Hepatocyte (in vitro differentiated cells): ENCODE measurements around the gene CNTN4. TPM values are rescaled to one million over a fixed set of nuclear protein-coding genes. Genes with fewer than 3 reads are reported as not detected.

Experiments used
- DNase-seq: peaks from one replicate; pipeline ENCODE4 v3.0.0-alpha.2; 2016; ENCODE audit warnings: low spot score
- H2AFZ ChIP-seq: fragments of 200-600 bp; sonication (generic); 2 replicates; pipeline ENCODE4 v1.6.0; 2016; ENCODE audit warnings: antibody characterized with exemption, mild to moderate bottlenecking
- H3K27ac ChIP-seq: fragments of 200-600 bp; sonication (generic); 2 replicates; pipeline ENCODE4 v1.5.1; 2016; ENCODE audit warnings: mild to moderate bottlenecking
- H3K27me3 ChIP-seq: fragments of 200-600 bp; sonication (generic); 2 replicates; pipeline ENCODE4 v1.6.1; 2016
- H3K36me3 ChIP-seq: fragments of 200-600 bp; sonication (generic); replicated peaks from 2 replicates; pipeline ENCODE4 v1.5.1; 2016; ENCODE audit warnings: low read depth; ENCODE audit not compliant: insufficient read depth
- H3K4me1 ChIP-seq: fragments of 200-600 bp; sonication (generic); 2 replicates; pipeline ENCODE4 v1.5.1; 2016; ENCODE audit warnings: mild to moderate bottlenecking, moderate library complexity; ENCODE audit not compliant: insufficient read depth
- H3K4me2 ChIP-seq: fragments of 200-600 bp; sonication (generic); 2 replicates; pipeline ENCODE4 v1.6.0; 2016
- H3K4me3 ChIP-seq: fragments of 200-600 bp; sonication (generic); 2 replicates; pipeline ENCODE4 v1.5.1; 2016; ENCODE audit warnings: mild to moderate bottlenecking
- H3K79me2 ChIP-seq: fragments of 200-600 bp; sonication (generic); 2 replicates; pipeline ENCODE4 v1.6.0; 2017; ENCODE audit warnings: mild to moderate bottlenecking
- H3K9me2 ChIP-seq: fragments of 200-600 bp; sonication (generic); replicated peaks from 2 replicates; pipeline ENCODE4 v1.6.0; 2017; ENCODE audit warnings: mild to moderate bottlenecking; ENCODE audit not compliant: insufficient read depth
- H3K9me3 ChIP-seq: fragments of 200-600 bp; sonication (generic); 2 replicates; pipeline ENCODE4 v1.5.1; 2016; ENCODE audit warnings: low read depth, mild to moderate bottlenecking
- H4K20me1 ChIP-seq: fragments of 200-600 bp; sonication (generic); 2 replicates; pipeline ENCODE4 v1.6.0; 2016; ENCODE audit warnings: mild to moderate bottlenecking; ENCODE audit not compliant: insufficient read depth, poor library complexity, severe bottlenecking
- CTCF ChIP-seq: fragments of 200-600 bp; sonication (generic); IDR thresholded peaks from 2 replicates; pipeline ENCODE4 v1.5.1; 2016; ENCODE audit warnings: antibody characterized with exemption, mild to moderate bottlenecking; ENCODE audit not compliant: poor library complexity
- EZH2 ChIP-seq: fragments of 200-600 bp; sonication (generic); IDR thresholded peaks from 2 replicates; pipeline ENCODE4 v1.6.1; 2016; ENCODE audit warnings: antibody characterized with exemption, mild to moderate bottlenecking, borderline replicate concordance
- EZH2phosphoT487 ChIP-seq: fragments of 200-600 bp; sonication (generic); IDR thresholded peaks from one replicate; pipeline ENCODE4 v1.6.1; 2018; ENCODE audit warnings: antibody characterized with exemption, mild to moderate bottlenecking, low read depth, moderate library complexity; ENCODE audit not compliant: unreplicated experiment, severe bottlenecking
- WGBS: methylation state at CpG from one replicate; pipeline ENCODE4 v1.1.6; 2016; ENCODE audit warnings: low lambda C conversion rate; ENCODE audit errors: missing lambda C conversion rate; 5-methylcytosine and 5-hydroxymethylcytosine counted together
- polyA plus RNA-seq: library from polyadenylated mRNA; unstranded; fragments of >200 nt; fragmentation: Nextera tagmentation; extraction: Ambion mirVana; gene quantifications from 2 replicates; pipeline ENCODE4 v1.2.1, GENCODE V29; 2016
- total RNA-seq: library from RNA; depleted of rRNA; stranded (reverse); fragments of >200 nt; gene quantifications from 2 replicates; pipeline ENCODE4 v1.2.3, GENCODE V29; 2014

The CNTN4 gene
- total and polyA plus RNA-seq, 2 experiments from 2014 or later, result 17.6 to 30.3 TPM

- H3K9me2 ChIP-seq, result no peaks in the 10 kb centered on the region
- WGBS, result 62% methylated on average over 7 of the region's 7 CpGs
- H4K20me1 ChIP-seq, result no peaks in the 10 kb centered on the region
Measured at GRCh38 chr3:2880218-2880756, 781.6 kb downstream of the CNTN4 start.

GRCh38 chr3:2883283-2883682, 784.6 kb downstream of the CNTN4 start:
- no peak for TF ChIP-seq EZH2
- TF ChIP-seq CTCF, result no peak
- no peak for TF ChIP-seq EZH2phosphoT487
- WGBS, result 83% methylated on average over 3 of the region's 3 CpGs

More at GRCh38 chr3:2880218-2880756, 781.6 kb downstream of the CNTN4 start:
- Histone ChIP-seq H3K79me2 (no peaks in the 10 kb centered on the region), H3K9me3 (no peaks in the 10 kb centered on the region), H3K36me3 (no peaks in the 10 kb centered on the region), H2AFZ (no peak overlapping the region), H3K27ac (no peak overlapping the region), H3K4me2 (no peak overlapping the region), H3K27me3 (no peaks in the 10 kb centered on the region), H3K4me1 (no peaks in the 10 kb centered on the region), H3K4me3 (no peak overlapping the region)
- DNase-seq, result no peak
- no peak for TF ChIP-seq EZH2phosphoT487
- no peak for TF ChIP-seq EZH2
- TF ChIP-seq CTCF, result no peak

GRCh38 chr3:2888592-2888991, 789.9 kb downstream of the CNTN4 start:
- Histone ChIP-seq H3K9me3 (no peaks in the 10 kb centered on the region), H3K9me2 (no peaks in the 10 kb centered on the region), H3K4me2 (no peak overlapping the region), H3K27ac (no peak overlapping the region), H2AFZ (no peak overlapping the region), H3K4me1 (no peaks in the 10 kb centered on the region), H4K20me1 (no peaks in the 10 kb centered on the region), H3K79me2 (no peaks in the 10 kb centered on the region), H3K36me3 (no peaks in the 10 kb centered on the region), H3K27me3 (no peaks in the 10 kb centered on the region), H3K4me3 (no peak overlapping the region)
- DNase-seq, result no peak
- 92% methylated on average over 2 of the region's 2 CpGs for WGBS
- no peak for TF ChIP-seq EZH2phosphoT487
- no peak for TF ChIP-seq EZH2
- TF ChIP-seq CTCF, result no peak

More at GRCh38 chr3:2883283-2883682, 784.6 kb downstream of the CNTN4 start:
- H3K79me2 ChIP-seq, result no peaks in the 10 kb centered on the region
- no peak overlapping the region for H2AFZ ChIP-seq
- H3K4me3 ChIP-seq, result no peak overlapping the region
- H3K9me3 ChIP-seq, result no peaks in the 10 kb centered on the region
- H3K27me3 ChIP-seq, result no peaks in the 10 kb centered on the region
- no peak overlapping the region for H3K4me2 ChIP-seq
- H3K36me3 ChIP-seq, result no peaks in the 10 kb centered on the region
- H4K20me1 ChIP-seq, result no peaks in the 10 kb centered on the region
- H3K9me2 ChIP-seq, result no peaks in the 10 kb centered on the region
- no peaks in the 10 kb centered on the region for H3K4me1 ChIP-seq
- no peak overlapping the region for H3K27ac ChIP-seq
- no peak for DNase-seq
